Central memory CD4-positive, alpha-beta T cell (primary cell): ENCODE measurements around the gene MUC20.
"Not testable (repeated sequence)": the region's sequence is repeated elsewhere in the genome, so short reads cannot be mapped to it uniquely, and the experiment has no call there.

Source experiments
- DNase-seq: peaks from one replicate; pipeline ENCODE4 v3.0.0; 2022

The MUC20 gene

DNA sequence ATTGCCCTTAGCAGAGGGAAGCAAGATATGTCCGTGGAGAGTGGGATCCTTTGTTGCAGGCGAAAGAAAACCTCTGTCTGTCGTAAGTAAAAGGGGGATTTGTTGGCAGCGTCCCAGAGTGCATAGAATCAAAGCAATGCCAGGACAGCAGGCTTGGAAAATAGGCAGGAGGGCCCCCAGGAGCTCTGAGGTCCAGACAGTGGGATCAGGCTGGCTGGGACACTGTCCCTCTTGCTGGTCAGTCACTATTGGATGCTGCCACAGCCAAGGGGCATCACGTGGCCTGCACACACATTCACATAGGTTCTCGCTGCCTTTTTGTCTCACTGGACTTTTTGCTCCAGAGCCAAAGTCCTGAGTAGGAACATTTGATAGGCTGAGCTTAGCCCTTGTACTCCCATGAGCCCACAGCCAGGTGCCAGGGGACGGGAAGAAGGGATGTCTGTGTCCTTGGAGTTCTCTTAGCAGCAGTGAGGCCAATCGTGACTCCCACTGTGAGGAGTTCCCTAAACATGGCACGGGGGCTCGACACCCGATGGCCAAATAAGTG lies 10.7 kb downstream of the MUC20 start:
- no peak for DNase-seq

DNA sequence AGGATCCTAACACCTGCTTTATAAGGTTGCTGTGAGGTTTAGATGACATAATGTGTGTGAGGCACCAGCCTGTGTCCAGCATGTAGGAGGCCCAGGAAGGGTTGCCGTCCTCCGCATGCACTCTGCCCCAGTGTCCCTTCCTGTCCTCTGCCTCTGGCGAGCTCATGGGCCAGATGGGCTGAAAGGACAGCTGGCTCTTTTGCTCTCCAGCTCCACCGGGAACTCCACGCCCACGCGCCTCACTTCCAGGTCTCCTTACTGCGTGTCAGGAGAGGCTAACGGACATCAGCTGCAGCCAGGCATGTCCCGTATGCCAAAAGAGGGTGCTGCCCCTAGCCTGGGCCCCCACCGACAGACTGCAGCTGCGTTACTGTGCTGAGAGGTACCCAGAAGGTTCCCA lies 12.2 kb downstream of the MUC20 start:
- DNase-seq = no peak

DNA sequence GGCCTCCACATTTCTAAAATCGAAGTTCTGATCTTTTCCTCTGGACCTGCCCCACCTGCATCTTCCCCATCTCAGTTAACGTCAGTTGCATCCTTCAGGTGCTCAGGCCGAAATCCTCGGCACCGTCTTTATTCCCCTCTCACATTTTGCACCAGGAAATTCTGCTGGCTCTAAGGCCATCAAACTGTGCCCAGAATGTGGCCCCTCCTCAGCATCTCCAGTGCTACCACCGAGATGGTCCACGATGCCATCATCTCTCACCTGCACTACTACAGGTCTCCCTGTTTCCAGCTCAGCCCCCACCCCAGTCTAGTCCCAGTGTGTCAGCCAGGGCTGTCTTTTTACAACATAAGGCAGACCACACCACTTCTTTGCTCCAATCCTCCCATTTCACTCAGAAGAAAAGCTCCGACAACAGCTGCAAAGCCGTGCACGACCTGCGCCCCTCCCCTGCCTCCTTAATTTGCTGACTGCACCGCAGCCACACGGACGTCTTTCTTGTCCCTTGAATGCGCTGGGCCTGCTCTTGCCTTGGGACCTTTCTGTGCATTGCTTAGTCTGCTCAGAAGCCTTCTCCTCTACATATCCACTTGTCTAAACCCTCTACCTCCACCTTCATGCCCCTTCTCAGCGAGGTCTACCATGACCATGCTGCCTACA lies 14.4 kb downstream of the MUC20 start:
- DNase-seq = no peak

DNA sequence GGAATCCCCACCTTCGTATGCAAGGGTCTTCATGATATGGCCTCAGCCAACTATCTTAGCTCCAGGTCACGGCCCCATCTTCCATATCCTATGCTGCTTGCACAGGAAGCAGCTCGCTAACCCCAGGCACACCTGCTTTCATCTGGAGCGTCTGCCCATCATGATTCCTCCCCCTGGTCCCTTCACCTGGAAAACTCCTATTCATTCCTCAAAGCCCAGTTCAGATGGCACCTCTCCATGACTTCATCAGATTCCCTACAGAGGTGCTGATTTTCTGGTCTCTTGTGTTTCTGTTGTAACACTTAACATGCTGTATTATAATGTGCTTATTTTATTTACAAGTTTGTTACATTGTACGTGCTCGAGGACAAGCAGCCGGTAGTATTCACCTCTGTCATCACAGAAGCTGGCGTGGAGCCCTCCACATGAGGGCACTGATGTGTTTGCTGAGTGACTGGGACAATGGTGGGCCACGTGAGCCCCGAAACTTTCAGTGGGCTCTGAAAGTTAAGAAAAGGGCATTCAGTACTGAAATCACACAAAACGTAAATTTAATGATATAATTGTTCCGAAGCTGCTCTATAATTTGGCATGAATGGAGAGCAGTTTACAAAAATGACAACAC lies 16.2 kb downstream of the MUC20 start:
- DNase-seq = no peak

DNA sequence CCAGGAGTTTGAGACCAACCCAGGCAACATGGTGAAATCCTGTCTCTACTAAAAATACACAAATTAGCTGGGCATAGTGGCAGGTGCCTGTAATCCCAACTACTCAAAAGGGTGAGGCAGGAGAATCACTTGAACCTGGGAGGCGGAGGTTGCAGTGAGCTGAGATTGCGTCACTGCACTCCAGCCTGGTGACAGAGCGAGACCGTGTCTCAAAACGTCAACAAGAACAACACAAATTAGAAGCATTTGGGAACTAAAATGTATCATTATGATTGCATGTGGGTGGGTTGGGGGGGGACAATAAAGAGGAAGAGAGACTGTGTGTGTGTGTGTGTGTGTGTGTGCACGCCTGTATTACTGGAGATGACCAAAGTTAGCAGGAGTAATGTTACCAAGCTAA lies 17.0 kb downstream of the MUC20 start:
- DNase-seq = not testable (repeated sequence)

DNA sequence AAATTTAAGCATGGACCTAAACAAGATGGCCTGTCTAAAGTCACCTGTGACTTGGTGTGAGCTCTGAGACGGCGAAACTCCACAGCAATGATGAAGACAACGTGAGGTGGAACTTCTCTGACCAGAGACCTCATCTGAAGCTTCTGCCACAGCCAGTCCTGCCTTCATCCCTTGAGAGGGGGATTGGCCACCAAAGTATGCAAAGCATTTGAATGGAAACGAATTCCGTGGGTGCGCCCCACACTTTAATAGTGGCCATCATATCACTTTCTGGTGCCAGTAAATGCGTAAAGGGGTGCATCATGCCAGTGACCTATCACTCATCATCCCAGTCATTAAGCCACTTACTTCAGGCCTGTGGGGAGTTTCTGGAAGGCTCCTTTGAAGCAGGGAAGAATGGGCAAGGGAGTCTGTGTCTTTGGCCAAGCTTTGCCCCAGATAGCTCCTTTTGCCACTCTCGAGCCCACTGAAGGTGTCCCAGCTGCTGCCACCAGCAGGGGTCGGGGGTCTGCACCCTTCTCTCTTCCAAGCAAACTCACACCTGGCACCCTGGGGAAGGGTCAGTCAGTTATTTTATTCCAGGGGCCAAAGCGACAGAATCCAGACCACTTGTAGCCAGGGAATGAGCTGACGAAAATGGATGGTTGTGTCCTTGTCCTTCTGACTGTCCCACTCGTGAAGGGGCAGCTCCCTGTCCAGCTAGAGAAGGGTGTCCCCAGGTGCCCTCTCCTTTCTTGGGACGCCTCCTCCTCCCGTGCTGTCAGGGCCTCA lies 17.7 kb downstream of the MUC20 start:
- DNase-seq = no peak

DNA sequence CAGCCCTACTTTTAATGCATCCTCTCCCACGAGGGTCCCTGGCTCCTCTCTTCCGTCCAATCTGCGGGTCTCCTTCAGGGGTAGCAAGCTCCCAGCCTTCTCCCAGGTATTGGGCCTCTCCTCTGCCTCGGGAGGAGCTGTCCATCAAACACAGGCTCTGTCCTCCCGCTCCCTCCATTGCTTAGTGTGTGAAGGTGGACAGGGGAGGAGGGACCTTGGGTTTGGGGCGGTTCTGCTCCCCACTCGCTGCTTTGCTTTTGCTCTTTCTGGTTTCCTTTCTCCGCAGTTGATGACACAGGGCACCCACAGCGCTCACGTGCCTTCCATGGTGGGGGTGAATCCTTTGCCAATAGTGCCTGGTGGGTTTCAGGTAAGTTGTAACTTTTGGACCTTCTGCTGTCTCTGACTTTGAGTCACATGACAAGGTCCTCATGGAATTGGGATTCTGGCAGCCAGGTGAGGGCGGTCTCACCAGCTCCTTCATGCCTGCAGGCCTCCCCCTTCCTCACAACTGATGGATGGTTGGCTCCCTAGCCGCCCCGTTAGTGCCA lies 18.9 kb downstream of the MUC20 start:
- DNase-seq = no peak

DNA sequence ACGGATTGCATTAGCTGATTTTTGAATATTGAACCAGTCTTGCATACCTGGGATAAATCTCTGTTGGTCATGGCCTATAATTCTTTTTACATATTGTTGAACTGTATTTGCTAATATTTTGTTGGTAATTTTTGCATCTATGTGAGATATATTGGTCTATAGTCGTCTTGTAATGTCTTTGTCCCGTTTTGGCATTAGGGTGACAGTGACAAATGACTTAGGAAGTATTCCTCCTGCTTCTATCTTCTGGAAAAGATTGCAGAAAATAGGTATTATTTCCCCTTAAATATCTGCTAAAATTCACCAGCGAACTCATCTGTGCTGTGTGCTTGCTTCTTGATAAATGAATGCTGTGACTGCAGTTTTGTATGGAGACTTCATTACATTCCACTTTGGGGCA lies 23.7 kb downstream of the MUC20 start:
- no peak for DNase-seq

DNA sequence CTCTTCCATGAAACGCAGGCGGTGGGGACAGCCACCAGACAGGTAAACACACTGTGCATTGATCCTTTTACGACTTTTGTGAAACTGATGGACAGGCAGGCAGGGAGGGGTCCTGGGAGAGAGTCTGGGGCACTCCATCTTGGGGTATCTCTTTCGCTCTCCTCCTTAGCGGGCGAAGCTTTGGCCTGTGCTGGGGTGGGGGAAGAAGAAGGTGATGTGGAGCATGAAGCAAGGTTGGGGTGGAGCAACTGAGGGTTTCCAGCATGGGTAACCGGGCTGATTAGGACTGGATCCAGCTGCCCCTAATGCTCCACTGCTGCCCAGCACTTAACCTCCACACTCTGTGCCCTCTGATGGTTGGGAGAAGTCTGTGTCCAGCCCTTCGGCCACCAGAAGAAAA lies 25.6 kb downstream of the MUC20 start:
- DNase-seq = no peak

DNA sequence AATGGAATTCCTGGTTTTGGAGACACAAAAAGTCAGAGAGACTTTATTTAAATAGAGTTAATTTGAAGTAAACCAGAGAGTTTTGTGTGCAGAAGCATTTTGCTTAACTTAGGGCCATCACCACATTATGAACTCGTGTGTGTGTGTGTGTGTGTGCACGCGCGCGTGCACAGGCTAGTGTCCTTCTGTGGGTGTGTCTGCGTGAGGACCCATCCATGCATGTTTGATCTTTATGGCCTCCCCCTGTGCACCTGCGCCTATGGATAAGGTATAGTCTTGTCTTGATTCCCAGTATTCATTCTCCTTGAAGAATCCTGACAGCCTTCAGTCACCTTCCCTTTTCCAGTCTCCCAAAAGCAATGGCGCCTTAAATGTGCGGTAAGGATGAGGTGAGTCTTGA lies 26.0 kb downstream of the MUC20 start:
- DNase-seq = no peak

DNA sequence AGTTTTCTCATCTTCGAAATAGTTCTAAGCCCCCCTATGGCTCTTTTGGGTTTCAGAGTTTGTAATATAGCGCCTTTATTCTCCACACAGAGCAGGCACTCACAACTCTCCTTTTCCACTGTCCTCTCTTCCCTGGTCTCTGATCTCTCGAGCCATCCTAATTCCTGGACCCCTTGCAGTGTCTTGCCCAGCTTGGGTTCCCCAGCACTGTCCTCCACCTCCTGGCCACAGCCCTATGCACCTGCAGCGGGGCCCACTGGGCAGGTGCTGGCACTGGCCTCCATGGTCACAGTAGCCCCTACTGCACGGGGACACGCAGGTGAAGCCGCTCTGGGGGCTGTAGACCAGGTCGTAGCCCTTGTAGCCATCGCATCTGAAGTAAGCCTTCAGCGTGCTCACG lies 27.9 kb downstream of the MUC20 start:
- no peak for DNase-seq

DNA sequence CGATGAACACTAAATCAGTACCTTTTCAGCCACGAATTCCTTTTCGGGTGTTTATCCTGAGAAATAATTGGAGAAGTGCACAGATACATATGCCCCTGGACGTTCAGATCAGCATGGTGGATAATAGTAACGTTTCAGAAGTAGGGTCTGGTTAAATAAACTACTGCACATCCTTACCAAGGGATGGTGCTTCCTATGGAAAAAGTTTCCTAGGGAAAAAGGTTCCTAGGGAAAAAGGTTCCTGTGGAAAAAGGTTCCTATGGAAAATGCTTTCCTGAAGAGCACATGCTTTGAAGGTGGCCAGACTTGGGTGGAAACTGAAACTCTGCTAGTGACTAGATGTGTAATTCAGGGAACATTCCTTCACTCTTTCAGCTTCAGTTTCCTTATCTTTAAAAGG lies 28.3 kb downstream of the MUC20 start:
- not testable (repeated sequence) for DNase-seq

DNA sequence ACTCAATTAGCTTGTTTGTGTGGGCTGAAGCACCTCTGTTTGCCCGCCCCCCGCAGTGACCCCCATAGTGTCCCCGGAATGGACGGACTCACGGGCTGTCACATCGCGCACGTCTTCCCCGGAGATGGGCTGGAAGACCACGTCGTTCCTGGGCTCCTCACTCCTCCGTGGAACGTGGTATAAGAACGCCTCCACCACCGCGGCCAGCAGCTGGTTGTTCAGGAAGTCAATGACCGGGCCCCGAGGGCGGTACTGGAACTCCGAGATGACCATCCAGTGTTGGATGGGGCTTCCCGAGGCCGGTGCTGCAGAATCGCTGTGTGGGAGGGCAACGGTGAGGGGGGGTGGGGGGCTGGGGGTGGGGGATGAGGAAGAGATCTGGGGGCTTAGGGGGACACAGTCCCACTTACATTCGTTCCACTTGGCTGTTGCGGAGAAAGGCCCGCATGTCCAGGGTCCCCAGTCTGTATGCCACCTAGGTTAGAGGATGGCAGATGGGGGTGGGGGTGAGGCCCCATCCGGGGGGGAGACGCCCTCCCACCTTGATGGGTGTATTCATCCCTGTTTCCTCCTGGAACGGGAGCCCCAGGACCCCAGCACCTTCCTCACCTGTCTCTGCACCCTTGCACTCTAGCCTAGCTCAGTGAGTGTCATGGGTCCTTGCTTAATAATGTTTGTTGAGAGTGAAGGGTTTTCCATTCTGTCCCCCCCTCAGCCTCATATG lies 30.2 kb downstream of the MUC20 start:
- DNase-seq = no peak

DNA sequence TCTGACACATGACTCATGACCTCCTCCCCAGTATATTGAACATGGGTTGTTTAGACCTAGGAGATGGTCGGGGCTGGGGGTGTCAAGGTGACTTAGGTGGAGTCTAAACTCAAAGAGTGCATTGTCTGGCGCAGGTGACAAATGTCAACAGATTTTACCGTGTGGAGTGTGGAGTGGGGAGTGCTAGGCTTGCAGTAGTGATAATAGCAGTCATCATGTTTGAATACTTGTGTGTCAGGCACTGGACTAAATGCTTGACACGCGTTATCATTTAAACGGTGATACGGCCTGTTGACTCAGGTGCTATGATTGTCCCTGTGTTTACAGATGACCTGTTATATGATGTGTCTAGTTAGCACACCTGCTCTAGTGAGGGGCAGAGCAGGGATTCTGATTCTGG lies 30.8 kb downstream of the MUC20 start:
- DNase-seq = no peak

DNA sequence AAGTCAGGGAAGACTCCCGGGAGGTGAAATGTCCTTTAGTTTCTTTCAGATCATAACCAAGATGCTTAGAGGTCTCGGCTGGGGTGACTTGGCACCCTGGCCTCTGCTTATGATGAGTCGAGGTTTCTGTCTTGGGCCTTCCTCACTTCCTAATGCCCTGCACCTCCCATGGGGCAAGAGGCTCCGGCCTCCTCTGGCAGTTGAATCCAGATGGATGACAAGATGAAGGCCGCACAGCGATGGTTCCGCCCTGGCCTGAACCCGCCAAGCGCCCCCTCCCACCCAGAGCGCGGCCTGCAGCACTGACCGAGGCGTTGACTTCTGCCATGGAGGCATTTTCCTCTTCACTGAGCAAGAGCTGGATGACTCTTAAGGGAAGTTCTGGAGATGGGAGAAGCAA lies 31.3 kb downstream of the MUC20 start:
- DNase-seq = no peak

DNA sequence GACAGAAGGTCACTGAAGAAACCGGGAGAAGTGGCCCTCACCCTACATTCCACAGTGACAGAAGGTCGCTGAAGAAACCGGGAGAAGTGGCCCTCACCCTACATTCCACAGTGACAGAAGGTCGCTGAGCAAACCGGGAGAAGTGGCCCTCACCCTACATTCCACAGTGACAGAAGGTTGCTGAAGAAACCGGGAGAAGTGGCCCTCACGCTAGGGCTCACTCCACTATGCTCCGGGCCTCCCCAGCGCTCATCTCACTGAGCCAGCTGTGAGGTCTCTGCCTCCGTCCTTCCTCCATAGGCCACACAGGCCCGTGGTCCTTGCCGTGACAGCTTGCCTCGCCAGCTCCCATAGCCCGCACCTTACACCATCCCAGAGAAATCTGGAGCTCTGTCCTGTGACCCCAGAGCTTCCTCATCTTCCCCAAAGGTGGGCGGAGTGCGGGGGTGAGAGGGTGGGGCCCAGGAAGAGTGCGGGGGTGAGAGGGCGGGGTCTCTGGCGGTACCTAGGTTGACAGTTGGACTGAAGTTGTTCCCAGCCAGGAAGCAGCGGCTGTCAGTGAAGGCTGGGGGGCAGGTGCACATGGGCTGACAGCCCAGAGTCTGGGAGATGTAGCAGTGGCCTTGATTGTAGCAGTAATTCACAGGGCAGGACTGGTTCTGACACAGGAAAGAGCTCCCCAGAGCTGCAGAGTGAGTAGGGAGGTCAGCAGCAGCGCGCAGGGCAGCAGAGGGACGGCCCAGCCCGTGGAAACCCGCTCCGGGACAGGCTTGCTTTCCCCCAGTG lies 32.0 kb downstream of the MUC20 start:
- DNase-seq = no peak

DNA sequence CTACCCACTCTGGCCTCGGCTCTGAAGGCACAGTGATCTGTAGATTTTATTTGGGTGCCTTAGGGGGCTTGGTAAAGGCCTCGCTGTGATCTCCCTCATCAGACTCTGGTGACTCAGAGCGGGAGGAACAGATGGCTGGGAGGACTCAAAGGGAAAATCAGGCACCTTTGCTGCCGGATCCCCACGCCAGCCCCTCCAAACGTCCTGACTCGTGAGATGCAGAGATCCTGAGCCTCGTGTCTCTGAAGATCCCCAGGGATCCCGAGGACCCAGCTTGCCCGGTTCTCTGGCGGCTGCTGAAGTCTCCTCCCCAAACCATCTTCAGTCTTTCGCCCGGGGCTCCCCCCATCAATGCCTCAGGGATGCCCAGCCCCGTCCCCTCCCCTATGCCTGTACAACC lies 32.8 kb downstream of the MUC20 start:
- DNase-seq = no peak

DNA sequence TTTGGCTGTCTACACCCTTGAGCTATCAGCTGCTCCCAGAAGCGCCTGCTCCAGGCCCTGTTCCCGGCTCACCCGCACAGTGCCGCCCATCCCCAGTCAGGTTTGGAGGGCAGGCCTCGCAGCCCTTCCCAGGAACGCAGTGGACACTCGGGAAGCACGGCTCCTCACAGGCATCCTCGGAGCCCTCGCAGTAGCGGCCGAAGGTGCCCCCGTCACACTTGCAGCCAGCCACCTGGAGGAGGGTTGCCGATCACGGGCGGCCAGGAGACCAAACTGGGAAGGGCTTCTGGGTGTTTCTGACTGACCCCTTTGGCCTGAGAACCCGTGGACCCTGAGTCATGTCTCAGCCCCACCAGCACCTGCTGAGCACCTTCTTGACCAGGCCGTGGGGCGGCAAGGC lies 33.4 kb downstream of the MUC20 start:
- no peak for DNase-seq

DNA sequence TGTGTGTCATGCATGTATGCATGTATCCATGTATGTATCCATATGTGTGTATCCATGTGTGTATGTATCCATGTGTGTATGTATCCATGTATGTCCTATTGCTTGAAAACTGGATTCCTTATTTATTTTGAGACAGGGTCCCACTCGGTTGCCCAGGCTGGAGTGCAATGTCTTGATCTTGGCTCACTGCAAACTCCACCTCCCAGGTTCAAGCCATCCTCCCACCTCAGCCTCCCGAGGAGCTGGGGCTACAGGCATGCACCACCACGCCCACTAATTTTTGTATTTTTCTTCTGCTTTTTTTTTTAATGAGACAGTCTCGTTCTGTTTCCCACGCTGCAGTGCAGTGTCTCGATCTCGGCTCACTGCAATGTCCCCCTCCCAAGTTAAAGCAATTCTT lies 34.1 kb downstream of the MUC20 start:
- no peak for DNase-seq

DNA sequence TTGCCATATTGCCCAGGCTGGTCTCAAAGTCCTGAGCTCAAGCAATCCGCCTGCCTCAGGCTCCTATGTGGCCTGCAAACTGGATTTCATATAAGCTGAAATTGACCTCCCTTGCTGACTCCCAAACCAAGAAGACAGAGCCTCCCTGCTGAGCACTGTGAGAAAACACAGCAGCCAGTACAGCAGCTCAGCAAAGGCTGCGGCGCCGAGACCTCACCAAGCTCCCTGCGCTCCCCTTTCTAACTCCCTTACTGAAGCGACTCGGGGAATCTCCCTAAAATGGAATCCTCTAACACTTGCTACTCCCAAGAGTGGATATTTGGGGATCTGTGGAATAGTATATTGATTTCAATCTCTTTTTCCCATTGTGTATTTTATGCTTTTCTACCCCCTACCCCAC lies 34.6 kb downstream of the MUC20 start:
- DNase-seq = no peak

DNA sequence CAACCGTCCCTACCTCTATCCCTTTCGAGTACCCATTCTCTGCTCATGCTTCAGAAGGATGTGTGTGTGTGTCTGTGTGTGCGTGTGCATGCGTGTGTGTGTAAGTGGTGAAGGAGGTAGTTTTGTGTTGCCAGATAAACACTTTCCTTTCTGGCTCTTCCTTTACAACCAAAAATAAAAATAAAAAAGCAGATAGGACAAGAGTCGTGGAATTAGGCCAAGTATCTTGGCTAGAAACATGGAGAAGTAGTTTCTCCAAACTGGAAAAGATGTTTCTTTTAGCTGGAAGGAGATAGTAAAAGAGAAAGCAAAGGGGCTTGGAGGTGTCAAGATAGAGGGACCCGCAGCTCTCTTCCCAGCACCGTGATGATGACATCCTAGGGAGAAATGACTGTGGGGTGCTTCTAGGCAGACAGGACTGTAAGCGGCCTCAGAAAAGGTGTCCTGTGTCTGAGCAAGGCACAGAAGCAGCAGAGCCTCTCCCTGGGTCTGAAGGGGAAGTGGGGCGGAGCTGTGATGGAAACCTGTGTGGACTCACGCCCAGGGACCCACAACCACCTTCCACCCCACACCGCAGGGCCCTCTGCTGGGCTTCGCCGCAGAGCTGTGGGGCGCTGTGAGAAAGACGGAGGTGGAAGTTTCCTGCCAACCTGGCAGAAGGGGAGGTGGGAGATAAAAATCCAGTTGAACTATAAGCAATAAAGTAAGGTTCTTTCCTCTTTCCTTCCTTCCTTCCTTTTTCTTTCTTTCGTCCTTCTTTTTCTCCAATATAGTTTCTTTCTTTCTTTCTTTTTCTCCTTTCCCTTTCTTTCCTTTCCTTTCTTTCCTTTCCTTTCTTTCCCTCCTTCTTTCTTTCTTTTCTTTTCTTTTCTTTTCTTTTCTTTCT lies 35.3 kb downstream of the MUC20 start:
- DNase-seq = no peak
